Renal pelvis (tissue), 4 donors: ENCODE data around the gene IGSF10. TPM values are rescaled to one million over a fixed set of nuclear protein-coding genes. Genes with fewer than 3 reads are reported as not detected.
A peak's percentile ranks its signal among the peaks of the same experiment; 100 is the strongest.

Source experiments
- DNase-seq: peaks from one replicate; pipeline ENCODE4 v3.0.0-alpha.2; 2013
- polyA plus RNA-seq, 3 donors: library from polyadenylated mRNA; unstranded; fragments of 120-200 nt; gene quantifications; one replicate each; pipeline ENCODE4 v1.2.1, GENCODE V29; 2013; ENCODE audit not compliant: insufficient read length in 3 of 3

IGSF10 gene
- polyA plus RNA-seq, 3 donors: 2.3 to 2.8 (median 2.4) TPM

DNA sequence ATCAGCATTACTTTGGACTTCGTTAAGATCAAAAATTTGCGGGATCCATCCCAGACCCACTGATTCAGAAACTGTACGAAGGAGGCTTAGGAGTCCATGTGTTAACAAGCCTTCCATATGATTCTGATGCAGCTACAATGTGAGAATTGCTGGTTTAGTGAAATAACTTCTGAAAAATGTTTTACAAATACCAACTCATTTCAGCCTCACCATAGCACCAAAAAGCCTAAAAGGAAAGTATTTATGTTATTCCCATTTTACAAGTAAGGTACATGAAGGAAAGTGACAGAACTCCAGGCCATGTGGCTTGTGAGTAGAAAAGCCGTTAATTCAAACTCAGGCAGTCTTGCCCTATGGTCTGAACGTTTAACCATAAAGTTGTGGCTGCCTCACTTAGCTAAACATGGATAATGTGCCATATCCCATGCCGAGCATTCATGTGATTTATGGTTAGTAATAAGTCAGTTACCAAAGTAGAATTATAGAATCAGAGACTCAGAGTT lies 1.5 kb upstream of the IGSF10 start:
- no peak for DNase-seq

DNA sequence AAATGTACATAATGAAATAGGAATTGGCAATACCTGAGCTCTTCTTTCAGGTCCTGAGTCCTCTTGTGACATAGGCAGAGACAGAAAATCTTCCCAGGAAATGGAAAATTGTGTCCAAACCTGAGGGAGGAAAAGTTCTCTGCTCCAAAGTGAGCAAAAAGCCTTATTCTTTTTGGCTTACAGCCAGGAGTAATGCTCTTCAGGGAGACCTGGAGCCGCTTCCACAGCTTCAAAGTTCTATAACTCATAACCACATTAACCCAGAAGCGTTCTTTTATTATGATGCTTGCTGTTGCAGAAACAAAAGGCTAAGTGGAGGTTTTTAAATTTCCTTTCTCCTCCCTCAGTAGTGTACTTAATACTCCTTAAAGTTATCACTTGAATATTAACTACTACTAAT lies 633 bp downstream of the IGSF10 start:
- no peak for DNase-seq

DNA sequence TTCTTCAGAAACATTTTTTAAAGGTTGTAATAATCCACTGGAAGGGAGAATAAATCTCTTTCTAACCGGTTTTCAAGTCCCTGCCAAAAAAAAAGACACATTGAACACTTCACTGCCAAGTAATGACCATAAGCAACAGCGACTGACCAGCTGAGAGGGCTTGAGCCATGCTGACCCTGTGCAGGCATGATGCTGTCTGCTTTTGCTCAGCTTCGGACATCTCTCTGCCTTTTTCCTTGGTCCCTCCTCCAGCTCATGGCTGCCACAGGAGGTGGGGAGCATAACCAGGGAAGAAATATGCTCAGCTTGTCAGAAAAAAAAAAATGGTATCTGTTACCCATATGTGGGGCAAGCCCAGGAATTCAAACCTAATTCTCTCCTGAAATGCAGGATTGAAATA lies 1.5 kb downstream of the IGSF10 start:
- DNase-seq: no peak

DNA sequence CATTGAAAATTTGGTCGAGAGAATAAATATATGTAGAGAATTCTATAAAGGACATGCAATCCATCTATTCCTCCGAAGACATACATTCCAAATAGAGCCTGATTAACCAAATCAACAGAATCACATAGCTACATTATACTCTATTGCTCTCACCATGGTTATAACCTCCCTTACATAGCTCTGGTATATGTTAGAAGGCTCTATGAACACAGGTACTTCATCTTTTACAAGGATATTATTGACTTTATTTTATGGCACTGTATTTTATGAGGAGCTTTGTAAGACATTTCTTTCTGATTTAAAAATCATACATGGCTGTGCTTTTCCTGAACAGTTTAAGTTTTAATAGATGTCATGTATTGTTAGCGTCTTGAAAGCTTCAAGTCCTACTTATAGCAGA lies 4.8 kb downstream of the IGSF10 start:
- DNase-seq: no peak

DNA sequence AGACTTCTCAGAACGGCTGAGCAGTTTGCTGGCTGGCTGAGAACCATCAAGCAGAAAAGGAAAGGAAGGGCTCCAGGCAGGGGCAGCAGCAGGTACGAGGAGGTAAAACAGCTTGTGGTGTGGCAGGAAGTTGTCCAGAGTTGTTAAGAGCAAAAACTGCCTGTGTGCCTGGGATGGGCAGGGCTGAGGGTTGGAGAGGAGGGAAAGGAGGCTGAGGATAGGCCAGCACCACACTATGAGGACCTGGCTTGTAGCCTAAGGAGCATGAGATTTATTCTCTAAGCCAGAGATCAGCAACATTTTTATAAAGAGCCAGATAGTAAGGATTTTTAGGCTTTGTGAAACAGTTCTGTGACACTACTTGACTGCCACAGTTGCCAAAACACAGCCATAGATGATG lies 8.0 kb downstream of the IGSF10 start:
- DNase-seq: no peak

DNA sequence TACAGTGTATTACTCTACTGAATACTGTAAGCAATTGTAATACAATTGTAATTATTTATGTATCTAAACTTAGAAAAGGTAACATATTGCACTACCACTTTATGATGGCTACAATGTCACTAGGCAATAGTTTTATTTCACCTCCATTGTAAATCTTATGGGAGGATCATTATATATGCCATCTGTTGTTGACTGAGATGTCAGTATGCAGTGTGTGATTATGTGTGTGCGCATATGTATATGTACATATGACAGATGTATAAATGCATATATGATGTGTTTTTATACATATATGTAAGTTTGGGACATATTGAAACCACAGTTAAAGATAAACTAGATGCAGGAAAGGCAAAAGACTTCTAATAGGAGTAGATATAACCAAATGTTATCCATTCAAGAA lies 8.5 kb downstream of the IGSF10 start:
- DNase-seq: no peak

DNA sequence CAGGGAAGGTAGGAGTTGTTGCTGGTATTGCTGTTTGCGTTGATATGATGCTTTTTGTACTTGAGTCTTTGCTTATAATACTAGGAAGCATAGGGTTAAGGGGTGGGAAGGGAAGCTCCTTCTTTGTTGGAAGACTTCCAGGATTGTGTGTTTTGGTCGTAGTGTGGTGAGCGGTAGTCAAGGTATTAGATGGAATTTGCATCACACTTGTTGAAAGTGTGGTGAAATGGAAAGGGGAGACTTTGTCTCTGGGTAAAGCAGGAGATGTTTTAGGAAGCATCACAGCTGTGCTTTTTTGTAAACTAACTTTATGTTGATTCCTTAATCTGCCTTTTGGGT lies 14.9 kb downstream of the IGSF10 start:
- no peak for DNase-seq

DNA sequence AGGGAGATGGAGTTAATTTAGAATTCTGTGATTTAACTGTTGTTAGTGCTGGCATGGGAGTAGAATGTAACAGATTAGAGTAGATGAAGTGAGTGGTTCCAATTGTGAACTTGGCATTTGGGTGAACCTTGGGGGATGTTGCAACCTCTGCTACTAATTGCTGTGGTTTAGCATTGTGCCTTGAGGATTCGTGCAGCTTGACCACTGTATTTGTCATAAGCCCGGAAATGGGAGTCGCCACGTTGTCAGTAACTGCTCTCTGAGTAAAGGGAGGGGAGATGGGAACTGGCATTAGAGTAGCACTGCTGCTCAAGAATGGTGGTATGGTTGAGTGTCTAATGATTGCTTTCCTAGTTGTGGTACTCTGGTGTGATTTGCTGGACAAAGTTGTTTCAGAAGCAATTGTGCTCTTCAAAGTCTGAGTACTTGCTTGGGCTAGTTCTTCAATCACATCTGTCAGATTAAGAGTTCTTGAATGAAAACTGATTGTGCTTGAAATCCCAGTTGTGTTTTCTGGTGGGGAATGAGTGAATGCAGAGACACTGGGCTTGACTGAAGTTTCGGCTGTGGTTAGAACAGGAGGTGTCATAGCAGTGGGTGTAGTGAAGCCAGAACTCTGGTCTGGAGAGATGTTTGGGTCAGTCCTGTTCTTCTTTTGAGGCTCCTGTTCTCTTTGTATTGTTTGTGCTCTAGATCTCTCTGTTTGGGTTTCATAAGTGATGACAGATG lies 15.4 kb downstream of the IGSF10 start:
- DNase-seq: no peak

DNA sequence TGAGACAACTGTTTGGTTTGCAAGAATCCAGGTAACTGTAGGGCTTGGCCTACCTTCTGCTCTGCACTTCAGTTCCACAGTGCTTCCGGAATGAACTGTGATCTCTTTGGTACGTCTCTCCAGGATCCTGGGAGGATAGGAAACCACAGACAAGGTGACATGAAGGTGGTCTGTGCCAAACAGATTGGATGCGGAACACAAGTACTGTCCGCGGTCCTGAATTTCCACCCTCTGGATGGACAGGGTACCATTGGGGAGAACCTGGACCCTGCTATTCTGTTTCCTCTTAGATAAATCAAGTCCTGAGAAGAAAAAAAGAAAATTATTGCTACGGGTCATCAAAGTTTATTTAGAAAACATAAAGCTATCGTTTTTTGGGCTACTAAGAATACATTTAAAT lies 17.3 kb downstream of the IGSF10 start:
- peak; percentile 38 for DNase-seq

DNA sequence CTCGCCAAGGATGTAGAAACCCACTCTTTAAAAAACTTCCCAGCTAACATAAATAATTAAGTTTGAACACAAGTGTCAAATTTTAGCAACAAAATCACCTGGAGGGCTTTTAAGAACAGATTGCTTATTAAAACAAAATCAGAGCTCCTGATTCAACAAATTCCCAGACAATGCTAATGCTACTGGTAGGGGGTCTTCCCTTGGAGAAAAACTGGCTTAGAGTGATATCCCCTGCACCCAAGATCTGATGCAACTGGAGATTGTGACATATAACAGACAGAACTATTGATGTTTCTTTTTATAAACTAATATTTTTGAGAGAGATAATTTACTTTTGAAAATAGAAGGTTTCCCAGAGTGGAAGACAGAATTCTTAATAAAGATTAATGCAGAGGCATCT lies 19.9 kb downstream of the IGSF10 start:
- no peak for DNase-seq

DNA sequence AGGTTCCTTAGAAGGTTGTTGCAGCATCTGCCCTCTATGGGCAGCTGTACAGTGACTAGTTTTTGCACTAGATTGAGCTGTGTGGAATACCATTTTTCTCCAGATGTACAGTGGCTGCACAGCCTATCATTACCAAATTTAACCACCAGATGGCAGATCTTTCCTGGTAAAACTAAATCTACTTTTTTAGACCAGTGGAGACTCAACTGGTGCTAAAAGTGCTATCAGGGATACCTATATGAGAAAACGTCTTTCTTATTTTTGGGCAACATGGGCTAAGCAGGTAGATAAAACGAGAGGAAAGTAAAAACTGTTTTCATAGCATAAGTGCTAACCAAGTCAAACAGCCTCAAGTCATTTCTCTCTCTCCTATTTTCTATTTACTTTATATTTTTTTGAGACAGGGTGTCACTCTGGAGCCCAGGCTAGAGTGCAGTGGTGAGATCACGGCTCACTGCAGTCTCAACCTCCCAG lies 21.2 kb downstream of the IGSF10 start:
- peak; percentile 64 for DNase-seq

DNA sequence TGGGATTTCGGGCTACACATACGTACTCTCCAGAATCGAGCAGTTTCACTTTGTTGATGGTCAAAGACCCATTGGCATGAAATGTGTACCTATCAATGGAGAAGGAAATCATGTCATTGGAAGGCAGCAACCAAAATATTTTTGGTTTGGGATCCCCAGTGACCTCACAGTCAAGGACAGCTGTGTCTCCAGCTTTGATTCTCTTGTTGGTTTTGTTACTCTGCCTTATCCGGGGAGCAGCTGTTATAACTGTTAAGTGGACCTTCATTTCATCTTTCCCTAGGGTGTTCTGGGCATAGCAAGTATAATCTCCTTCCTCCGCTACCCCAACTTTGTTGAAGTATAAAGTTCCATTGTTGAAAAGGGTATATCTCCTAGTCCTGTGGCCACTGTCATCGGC lies 23.0 kb downstream of the IGSF10 start:
- DNase-seq: no peak

DNA sequence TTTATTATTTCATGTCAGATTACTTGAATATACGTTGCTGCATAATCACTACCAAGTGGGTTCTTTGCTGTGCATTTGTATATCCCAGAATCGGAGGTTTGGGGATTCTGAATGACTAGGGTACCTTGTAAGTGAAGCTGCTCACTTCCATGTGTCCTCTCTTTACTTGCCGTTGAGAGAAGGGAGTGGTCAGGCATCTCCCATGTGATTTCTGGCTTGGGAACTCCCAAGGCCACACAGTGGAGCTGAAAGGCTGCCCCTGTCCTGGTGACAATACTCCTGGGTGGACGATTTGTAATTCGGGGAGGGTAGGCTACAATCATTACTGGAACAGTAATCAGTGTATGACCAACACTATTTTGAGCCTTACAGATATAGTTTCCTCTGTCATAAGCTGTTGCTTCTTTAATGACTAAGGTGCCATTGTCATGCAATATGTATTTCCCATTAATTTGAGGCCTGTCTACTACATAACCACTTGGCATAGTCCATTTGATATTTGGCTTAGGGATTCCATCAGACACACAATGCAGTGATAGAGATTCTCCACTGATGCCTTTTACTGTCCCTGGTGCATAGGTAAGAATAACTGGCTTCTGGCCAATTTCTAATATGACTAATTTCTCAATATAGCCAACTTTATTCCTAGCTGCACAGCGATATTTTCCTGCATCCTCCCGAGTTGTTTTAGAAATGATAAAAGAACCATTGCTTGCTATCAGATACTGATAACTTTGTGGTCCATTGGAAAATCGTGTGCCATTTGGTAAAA lies 24.0 kb downstream of the IGSF10 start:
- no peak for DNase-seq

DNA sequence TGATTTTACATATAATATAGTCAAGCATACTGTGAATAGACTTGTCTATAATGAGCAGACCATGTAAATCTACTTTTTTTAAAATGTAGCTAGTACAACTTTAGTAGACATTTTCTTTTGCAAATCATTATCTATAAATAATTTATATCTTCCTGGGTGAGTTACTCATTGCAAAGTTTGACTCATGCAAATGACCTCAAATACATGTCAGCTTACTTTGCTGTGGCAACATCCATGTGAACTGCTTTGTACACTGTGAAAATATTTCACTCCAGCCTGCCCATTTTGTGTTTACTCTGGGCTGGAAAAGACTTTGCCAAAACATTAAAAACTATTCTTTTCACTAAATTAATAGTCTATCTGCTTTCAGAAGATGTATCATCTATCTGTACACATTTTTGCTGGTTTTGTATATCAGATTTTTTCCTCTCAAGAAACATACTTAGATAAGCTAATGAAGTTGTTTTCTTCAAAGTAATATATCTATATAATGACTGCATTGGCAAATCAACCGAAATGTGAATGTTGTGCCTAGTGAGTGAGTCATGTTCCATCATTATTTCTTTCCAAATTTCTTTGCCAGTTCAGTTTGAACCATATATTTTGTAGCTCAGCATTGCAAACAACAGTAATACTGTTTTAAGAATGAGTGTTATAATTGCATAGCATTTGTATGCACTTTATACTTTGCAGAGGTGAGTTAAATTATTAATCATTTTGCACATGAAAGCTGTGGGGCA lies 26.5 kb downstream of the IGSF10 start:
- no peak for DNase-seq

DNA sequence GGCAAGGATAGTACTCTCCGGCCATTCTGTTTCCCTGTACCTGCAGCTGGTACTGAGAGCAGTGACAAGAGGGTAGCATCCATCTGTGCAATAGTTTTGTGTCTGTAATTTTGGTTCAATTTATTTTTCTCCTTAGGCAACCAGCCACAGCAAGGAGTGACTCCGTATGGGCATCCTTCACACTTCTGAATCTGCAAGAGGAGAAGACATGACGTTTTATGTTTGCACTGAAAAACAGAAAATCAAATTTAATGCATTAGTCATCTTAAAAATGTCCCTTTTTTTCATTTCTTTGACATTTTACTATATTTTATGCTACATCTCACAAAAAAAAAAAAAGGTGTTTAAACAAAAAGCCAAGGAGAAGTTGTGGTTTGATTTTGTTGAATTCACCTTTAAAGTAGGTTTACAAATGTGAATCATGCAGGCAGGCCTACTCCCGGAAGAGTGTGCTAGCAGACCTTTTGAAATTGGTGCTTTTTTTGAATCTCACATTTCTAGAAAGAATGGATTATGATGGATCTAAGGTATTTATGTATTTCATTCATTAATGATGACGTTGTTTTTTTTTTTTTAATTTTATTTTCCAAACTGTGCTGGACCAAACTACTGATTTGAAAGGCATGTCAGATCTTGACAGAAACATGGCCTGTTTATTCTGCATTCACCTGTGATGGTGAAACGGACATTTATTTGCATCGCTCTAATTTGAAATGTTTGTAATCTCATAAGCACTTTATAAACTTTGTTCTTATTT lies 28.1 kb downstream of the IGSF10 start:
- DNase-seq: no peak

DNA sequence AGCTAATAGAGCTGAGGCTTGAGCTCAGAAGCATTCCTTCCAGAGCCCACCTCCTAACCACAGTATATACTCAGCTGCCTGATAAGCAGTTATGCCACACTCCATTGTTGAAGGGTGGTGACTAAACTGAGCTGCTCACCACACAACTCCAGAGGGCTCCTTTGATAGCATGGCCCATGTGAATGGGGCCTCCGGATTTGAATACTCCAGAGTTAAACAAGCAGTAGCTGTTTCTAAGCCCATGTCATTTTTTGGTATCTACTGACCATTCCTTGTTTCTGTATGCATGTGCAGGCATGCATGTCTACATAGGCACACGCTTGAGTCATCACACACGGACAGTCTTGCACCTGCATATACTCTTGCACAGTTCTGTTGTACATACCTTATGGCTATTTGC lies 28.9 kb downstream of the IGSF10 start:
- no peak for DNase-seq

DNA sequence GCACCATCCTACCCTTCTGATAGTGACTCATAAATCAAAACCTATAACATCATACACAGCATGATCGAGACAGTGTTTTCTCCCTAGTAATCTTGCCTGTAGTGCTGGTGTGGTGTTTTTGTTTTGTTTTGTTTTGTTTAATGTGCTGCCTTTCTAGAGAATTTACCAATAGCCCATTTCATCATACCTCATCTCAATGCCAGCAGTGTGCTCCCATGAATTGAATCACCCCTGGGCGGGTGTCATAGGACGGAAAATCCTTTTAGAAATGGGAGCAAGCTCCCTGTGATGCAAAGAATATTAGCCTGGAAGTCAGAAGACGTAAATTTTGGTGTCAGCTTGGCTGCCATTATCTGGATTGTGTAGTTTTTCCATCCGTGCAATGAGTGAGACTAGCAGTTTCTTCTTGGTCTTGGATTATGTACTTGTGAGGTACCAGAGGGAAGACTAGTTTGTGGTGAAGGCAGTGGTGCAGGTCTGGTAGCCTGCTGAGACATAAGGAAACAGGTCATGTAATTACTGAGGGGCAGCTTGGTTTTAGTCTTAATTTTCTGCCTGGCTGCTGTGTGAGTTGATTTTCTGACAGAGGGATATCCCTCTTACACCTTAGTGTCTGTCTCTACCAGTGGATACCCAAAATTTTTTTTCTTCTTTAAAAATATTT lies 29.9 kb downstream of the IGSF10 start:
- DNase-seq: no peak

DNA sequence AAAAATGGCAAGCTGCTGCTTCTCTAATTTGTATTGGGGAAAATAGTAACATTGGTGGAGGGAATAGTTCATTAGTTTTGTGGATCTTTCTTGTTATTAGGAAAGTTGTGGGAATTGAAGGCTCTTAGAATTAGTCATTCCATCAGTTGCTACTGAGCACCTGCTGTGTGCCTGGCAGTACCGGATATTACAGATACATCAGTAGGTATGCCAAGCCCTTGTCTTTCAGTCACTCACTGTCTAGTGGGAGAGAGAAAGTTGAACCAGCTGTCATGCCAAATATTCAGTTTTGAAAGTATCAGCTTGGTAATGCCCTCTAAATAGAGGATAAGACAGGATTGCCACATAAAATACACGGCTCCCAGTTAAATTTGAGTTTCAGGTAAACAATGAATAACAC lies 32.5 kb downstream of the IGSF10 start:
- DNase-seq: no peak

DNA sequence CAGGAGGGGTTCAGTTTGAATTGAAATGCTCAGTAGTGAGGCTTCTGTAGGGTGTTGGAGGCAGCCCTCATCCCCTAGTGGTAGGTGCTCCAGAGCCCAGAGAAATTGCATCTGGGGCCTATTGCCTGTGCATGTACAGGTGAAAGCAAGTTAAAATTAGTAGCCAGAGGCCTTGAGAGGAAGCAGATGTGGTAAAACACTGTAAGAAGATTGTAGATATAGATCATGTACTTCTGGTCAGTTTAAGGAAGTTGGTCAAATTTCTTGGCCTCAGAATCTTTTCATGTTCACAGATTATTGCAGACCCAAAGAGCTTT lies 34.6 kb downstream of the IGSF10 start:
- no peak for DNase-seq

DNA sequence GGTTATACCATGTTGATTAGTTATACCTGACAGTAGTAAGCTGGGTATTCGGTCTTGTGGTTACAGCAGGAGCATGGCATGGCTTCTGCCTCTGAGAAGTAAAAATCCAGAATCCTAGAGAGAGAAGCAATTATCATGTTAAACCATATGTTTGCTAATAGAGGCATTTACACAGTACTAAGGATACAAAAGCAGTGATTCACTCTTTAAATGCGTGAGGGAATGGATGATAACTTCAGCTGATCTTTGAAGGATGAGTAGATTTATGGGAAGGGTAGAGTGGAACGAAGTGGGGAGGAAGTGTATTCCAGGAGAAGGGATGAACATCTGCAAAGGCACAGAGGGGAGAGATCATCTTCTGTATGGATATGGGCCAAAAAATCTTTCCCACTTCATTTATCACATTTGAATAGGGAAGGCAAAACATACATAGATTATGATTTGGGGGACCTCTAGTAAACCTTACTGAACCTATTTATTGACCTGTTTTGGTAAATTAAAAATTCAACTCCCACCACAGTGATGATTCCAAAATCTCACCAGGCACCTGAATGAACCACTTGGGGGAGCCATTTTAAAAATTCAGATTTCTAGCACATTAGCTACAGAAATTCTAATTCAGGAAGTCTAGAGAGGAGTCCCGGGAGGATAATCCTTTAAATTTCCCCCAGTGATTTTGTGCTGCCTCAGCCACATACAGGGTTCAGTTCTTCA lies 35.1 kb downstream of the IGSF10 start:
- DNase-seq: no peak

DNA sequence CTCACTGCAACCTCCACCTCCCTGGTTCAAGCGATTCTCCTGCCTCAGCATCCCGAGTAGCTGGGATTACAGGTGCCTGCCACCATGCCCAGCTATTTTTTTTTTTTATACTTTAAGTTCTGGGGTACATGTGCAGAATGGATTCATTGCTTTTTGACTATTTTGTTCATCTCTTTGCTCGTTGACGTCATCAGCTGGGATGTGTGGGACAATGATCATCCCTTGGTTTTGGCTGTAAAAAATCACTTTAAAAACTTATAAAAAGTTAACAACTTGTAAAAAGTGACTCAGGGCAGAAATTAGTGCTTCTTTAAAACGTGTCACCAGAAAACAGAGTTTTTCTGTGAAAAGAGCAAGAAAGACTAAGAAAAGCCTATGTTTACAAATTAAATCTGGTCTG lies 37.8 kb downstream of the IGSF10 start:
- DNase-seq: no peak
